Osteoblast (primary cell): ENCODE measurements around the gene CDK12. TPM values are rescaled to one million over a fixed set of nuclear protein-coding genes. Genes with fewer than 3 reads are reported as not detected.

Experiments used
- DNase-seq: peaks from one replicate; pipeline ENCODE4 v3.0.0; 2011; ENCODE audit warnings: low spot score, mixed read lengths; ENCODE audit not compliant: insufficient read length; ENCODE audit errors: missing footprints
- H2AFZ ChIP-seq: 2 replicates; pipeline ENCODE4 v1.6.0; 2011; ENCODE audit warnings: mild to moderate bottlenecking, low read length
- H3K27ac ChIP-seq: 2 replicates; pipeline ENCODE4 v1.5.1; 2011; ENCODE audit warnings: mild to moderate bottlenecking, low read depth, low read length, moderate library complexity
- H3K27me3 ChIP-seq: 2 replicates; pipeline ENCODE4 v1.6.0; 2012; ENCODE audit warnings: mild to moderate bottlenecking, control low read depth, inconsistent platforms, low read length, moderate library complexity; ENCODE audit not compliant: insufficient read depth
- H3K36me3 ChIP-seq: 2 replicates; pipeline ENCODE4 v1.5.1; 2011; ENCODE audit warnings: mild to moderate bottlenecking, low read length, control low read depth, moderate library complexity; ENCODE audit not compliant: insufficient read depth
- H3K4me1 ChIP-seq: 2 replicates; pipeline ENCODE4 v1.5.1; 2011; ENCODE audit warnings: mild to moderate bottlenecking, low read length, control low read depth, moderate library complexity; ENCODE audit not compliant: insufficient read depth
- H3K4me2 ChIP-seq: 2 replicates; pipeline ENCODE4 v1.6.0; 2011; ENCODE audit warnings: mild to moderate bottlenecking, low read length; ENCODE audit not compliant: insufficient read depth
- H3K4me3 ChIP-seq: fragments of 200-600 bp; sonication (generic); 3 replicates; pipeline ENCODE4 v1.5.1; 2012; ENCODE audit warnings: mild to moderate bottlenecking, low read length, inconsistent platforms; ENCODE audit not compliant: insufficient read depth
- H3K79me2 ChIP-seq: 2 replicates; pipeline ENCODE4 v1.6.0; 2012; ENCODE audit warnings: mild to moderate bottlenecking, low read length, control low read depth, inconsistent platforms; ENCODE audit not compliant: insufficient read depth
- H3K9me3 ChIP-seq: 2 replicates; pipeline ENCODE4 v1.5.1; 2011; ENCODE audit warnings: low read depth, low read length, control low read depth
- H4K20me1 ChIP-seq: 2 replicates; pipeline ENCODE4 v1.6.0; 2012; ENCODE audit warnings: mild to moderate bottlenecking, low read length, control low read depth; ENCODE audit not compliant: insufficient read depth
- CTCF ChIP-seq: IDR thresholded peaks from 2 replicates; pipeline ENCODE4 v1.5.1; 2011; ENCODE audit warnings: mild to moderate bottlenecking, low read depth, low read length, moderate library complexity; ENCODE audit errors: extremely low read depth
- total RNA-seq: library from RNA; depleted of rRNA; stranded (reverse); fragments of >200 nt; gene quantifications from 2 replicates; pipeline ENCODE4 v1.2.3, GENCODE V29; 2012

The CDK12 gene
- total RNA-seq, 1 donor = 36.6 TPM

GRCh38 chr17:39562395-39562794 is 101.1 kb downstream of the CDK12 start:
- Histone ChIP-seq H3K4me1 (peaks cover 7% of the 10 kb centered on the region), H3K4me3 (no peak overlapping the region), H3K27me3 (no peaks in the 10 kb centered on the region), H3K4me2 (no peak overlapping the region), H3K79me2 (no peaks in the 10 kb centered on the region), H2AFZ (no peak overlapping the region), H3K9me3 (no peaks in the 10 kb centered on the region), H4K20me1 (no peaks in the 10 kb centered on the region), H3K36me3 (peaks cover 40% of the 10 kb centered on the region), H3K27ac (no peak overlapping the region)
- no peak for TF ChIP-seq CTCF
- DNase-seq = no peak

DNA sequence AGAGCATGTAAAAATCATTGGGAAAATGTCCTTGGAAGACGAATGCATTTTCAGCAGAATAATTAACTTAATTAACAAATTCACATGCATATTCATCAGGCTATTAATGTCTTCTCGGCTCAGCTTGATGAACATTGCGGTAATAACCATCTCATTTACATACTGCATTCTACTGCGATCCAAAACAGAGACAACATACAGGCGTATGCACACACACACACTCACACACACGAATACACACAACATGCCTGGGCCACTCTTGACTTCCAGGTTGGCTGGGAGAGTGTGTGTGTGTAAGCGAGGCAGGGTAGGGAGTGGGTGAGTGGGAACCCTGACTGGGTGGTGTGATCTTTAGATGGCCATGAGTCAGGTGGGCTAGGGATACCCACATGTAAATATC is 101.7 kb downstream of the CDK12 start:
- H3K79me2 ChIP-seq = no peaks in the 10 kb centered on the region
- no peak overlapping the region for H3K4me2 ChIP-seq
- no peak overlapping the region for H3K4me3 ChIP-seq
- no peak for TF ChIP-seq CTCF
- no peak overlapping the region for H2AFZ ChIP-seq
- no peaks in the 10 kb centered on the region for H3K27me3 ChIP-seq
- peaks cover 39% of the 10 kb centered on the region for H3K36me3 ChIP-seq
- no peaks in the 10 kb centered on the region for H3K9me3 ChIP-seq
- no peak for DNase-seq
- no peaks in the 10 kb centered on the region for H4K20me1 ChIP-seq
- no peak overlapping the region for H3K27ac ChIP-seq
- H3K4me1 ChIP-seq = peaks cover 7% of the 10 kb centered on the region

DNA sequence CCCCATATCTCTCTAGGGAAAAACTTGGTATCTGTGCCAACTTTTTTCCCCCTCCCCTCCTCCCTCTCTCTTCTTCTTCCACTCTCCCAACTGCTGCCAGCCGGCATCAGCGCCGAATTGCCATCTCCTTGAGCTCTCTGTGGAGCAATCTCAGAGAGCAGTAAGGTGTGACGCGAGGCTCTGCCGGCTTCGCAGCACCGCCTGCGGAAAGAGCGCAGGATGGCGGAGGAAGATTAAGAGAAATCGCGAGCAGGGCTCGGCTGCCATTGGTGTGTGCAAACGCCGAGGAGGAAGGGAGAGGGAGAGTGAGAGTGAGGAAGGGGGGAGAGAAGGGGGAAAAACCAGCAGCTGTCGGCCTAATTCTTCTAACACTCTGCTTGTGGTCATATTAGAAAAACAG is 102.2 kb downstream of the CDK12 start:
- DNase-seq = no peak
- Histone ChIP-seq H3K27me3 (no peaks in the 10 kb centered on the region), H3K9me3 (no peaks in the 10 kb centered on the region), H4K20me1 (no peaks in the 10 kb centered on the region), H3K4me1 (peaks cover 7% of the 10 kb centered on the region), H2AFZ (no peak overlapping the region), H3K27ac (no peak overlapping the region), H3K36me3 (peaks cover 38% of the 10 kb centered on the region), H3K4me2 (no peak overlapping the region), H3K4me3 (no peak overlapping the region), H3K79me2 (no peaks in the 10 kb centered on the region)
- TF ChIP-seq CTCF = no peak

DNA sequence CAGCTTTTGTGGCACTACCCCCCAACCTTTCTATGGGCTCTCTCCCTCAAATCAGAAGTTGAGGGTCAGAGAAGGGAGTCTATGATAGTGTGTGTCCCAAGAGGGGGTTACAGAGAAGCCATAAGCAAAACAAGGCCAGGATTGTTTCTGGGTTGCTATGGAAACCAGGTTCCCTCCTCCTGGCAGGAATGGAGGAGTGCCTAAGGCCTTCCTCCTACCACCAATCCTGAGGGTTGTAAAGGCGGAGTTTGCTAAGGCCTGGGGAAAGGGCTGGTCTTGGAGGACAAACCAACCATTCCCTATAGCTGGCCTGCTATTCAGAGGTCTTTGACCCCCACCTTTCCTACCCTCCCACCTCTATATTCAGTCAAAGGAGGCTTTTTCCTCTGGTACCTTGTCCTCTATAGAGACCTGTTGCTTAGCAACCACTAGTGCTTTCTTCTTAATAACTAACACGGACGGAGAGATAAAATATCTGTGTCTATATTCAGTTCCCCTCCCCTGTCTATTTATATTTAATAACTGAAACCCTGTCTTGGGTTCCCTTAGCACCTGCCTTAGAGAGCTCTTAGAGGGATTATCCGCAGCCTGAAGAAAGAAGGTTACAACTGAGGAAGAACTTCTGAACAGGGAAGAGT is 103.0 kb downstream of the CDK12 start:
- Histone ChIP-seq H3K4me2 (no peak overlapping the region), H3K4me3 (no peak overlapping the region), H3K27me3 (no peaks in the 10 kb centered on the region), H3K27ac (no peak overlapping the region), H3K4me1 (peaks cover 7% of the 10 kb centered on the region), H4K20me1 (no peaks in the 10 kb centered on the region), H3K79me2 (no peaks in the 10 kb centered on the region), H3K36me3 (peaks cover 35% of the 10 kb centered on the region), H2AFZ (no peak overlapping the region), H3K9me3 (no peaks in the 10 kb centered on the region)
- TF ChIP-seq CTCF = no peak
- DNase-seq = no peak
